Astrocyte of the cerebellum (primary cell): ENCODE data around the gene ANKRA2.

Source experiments
- DNase-seq: peaks from one replicate; pipeline ENCODE4 v3.0.0-alpha.2; 2011; ENCODE audit warnings: low read depth
- H3K4me3 ChIP-seq: 2 replicates; pipeline ENCODE4 v1.5.1; 2011; ENCODE audit warnings: mild to moderate bottlenecking, low read depth, low read length, moderate library complexity
- CTCF ChIP-seq: IDR thresholded peaks from 2 replicates; pipeline ENCODE4 v1.5.1; 2012; ENCODE audit warnings: low read length, low read depth, moderate library complexity, mild to moderate bottlenecking; ENCODE audit errors: missing control alignments
- in situ Hi-C: cut with HindIII; loops from 2 replicates; pipeline ENCODE4 v1.10.0; 2017; ENCODE audit warnings: low sequenced_read_pairs

ANKRA2 gene

GRCh38 chr5:73552642-73553041, 12.8 kb downstream of the ANKRA2 start:
- no peak for TF ChIP-seq CTCF
- in situ Hi-C loops = no loop called here
- no peak overlapping the region for H3K4me3 ChIP-seq
- DNase-seq = no peak

- TF ChIP-seq CTCF = no peak
- in situ Hi-C loops = no loop called here
- no peak overlapping the region for H3K4me3 ChIP-seq
- no peak for DNase-seq
These were observed 15.4 kb downstream of the ANKRA2 start for GRCh38 chr5:73550016-73550415.

- DNase-seq = no peak
- H3K4me3 ChIP-seq = no peak overlapping the region
- TF ChIP-seq CTCF = no peak
- in situ Hi-C loops = no loop called here
These were observed 20.0 kb downstream of the ANKRA2 start for GRCh38 chr5:73545403-73545779.

GRCh38 chr5:73544429-73545402, 20.7 kb downstream of the ANKRA2 start:
- in situ Hi-C loops = no loop called here
- no peak for TF ChIP-seq CTCF
- DNase-seq = no peak
- no peak overlapping the region for H3K4me3 ChIP-seq

GRCh38 chr5:73542020-73542419, 23.4 kb downstream of the ANKRA2 start:
- no peak for DNase-seq
- in situ Hi-C loops = no loop called here
- TF ChIP-seq CTCF = no peak
- no peak overlapping the region for H3K4me3 ChIP-seq

GRCh38 chr5:73540192-73540591, 25.2 kb downstream of the ANKRA2 start:
- in situ Hi-C loops = no loop called here
- no peak for TF ChIP-seq CTCF
- no peak for DNase-seq
- no peak overlapping the region for H3K4me3 ChIP-seq
